Suprapubic skin (tissue), 4 donors: ENCODE measurements around the gene RAB35. TPM values are rescaled to one million over a fixed set of nuclear protein-coding genes. Genes with fewer than 3 reads are reported as not detected.

Source experiments
- DNase-seq, 2 donors: peaks; one replicate each; pipeline ENCODE4 v3.0.0-alpha.2; 2019; ENCODE audit warnings: low spot score in 2 of 2
- H3K27ac ChIP-seq: fragments of 200-600 bp; sonication (generic); one replicate; pipeline ENCODE4 v1.5.1; 2019
- H3K27me3 ChIP-seq: fragments of 200-600 bp; sonication (generic); one replicate; pipeline ENCODE4 v1.5.1; 2019
- H3K36me3 ChIP-seq: fragments of 200-600 bp; sonication (generic); one replicate; pipeline ENCODE4 v1.5.1; 2019
- H3K4me1 ChIP-seq: fragments of 200-600 bp; sonication (generic); one replicate; pipeline ENCODE4 v1.5.1; 2019
- H3K4me3 ChIP-seq: fragments of 200-600 bp; sonication (generic); one replicate; pipeline ENCODE4 v1.5.1; 2019; ENCODE audit warnings: mild to moderate bottlenecking
- H3K9me3 ChIP-seq: fragments of 200-600 bp; sonication (generic); one replicate; pipeline ENCODE4 v1.5.1; 2019
- EP300 ChIP-seq: sonication (generic); formaldehyde crosslinking; IDR thresholded peaks from one replicate; pipeline ENCODE4 v1.6.1; 2017; ENCODE audit warnings: antibody characterized with exemption
- POLR2A ChIP-seq, 2 donors: fragments of 450-650 bp; IDR thresholded peaks; one replicate each; pipeline ENCODE4 v1.6.1; 2017; ENCODE audit warnings: antibody characterized with exemption in 2 of 2, mild to moderate bottlenecking in 2 of 2, moderate library complexity in 2 of 2
- POLR2AphosphoS5 ChIP-seq, 3 donors: sonication (generic); formaldehyde crosslinking; IDR thresholded peaks; one replicate each; pipeline ENCODE4 v1.6.1; 2017; ENCODE audit warnings: antibody characterized with exemption in 3 of 3
- WGBS: methylation state at CpG from one replicate; pipeline ENCODE4 v1.1.5; 2018; 5-methylcytosine and 5-hydroxymethylcytosine counted together
- total RNA-seq, 4 donors: library from RNA; depleted of rRNA; stranded (reverse); fragments of >200 nt; gene quantifications; one replicate each; pipeline ENCODE4 v1.1.0, GENCODE V29; 2016
- TF ChIP-seq, protein P1 (sequence below), 2 donors: fragments of 200-600 bp in 1 of 2; fragments of 450-650 bp in 1 of 2; sonication (generic) in 1 of 2; IDR thresholded peaks; one replicate each; pipeline ENCODE4 v1.5.1; 2016 to 2019; ENCODE audit warnings: antibody characterized with exemption in 2 of 2, mild to moderate bottlenecking in 1 of 2, moderate library complexity in 1 of 2

RAB35 gene
- total RNA-seq, 4 donors from 2014 or later, result 30.0 to 39.6 (median 33.1) TPM

DNA sequence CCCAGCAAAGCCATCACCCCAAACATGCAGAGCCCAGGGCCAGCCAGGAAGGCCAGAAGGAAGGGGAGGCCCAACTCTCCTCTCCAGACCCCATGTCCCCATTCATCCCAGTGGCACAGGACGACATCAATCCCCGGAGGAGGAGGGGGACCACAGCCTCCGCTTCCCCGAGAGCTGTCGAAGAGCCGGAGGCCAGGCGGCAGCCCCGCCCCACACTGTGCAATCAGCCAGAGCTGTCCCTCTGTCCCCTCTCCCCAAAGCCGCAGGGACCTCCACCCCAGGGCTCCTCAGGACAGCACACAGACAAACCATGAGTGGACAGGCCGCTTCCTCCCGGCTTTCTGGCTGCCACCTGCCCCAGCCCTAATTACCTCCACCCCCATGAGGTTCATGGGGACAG lies 16.8 kb downstream of the RAB35 start:
- no peak overlapping the region for H3K4me3 ChIP-seq
- no peak for DNase-seq
- H3K27ac ChIP-seq, result no peak overlapping the region
- no peaks in the 10 kb centered on the region for H3K27me3 ChIP-seq
- WGBS, result 95% methylated on average over 8 of the region's 11 CpGs
- H3K4me1 ChIP-seq, result peaks cover 54% of the 10 kb centered on the region
- no peaks in the 10 kb centered on the region for H3K9me3 ChIP-seq
- TF ChIP-seq POLR2A (IDR thresholded peaks at IDR 0.05), result no peak
- TF ChIP-seq POLR2AphosphoS5 (IDR thresholded peaks at IDR 0.05), result no peak
- TF ChIP-seq EP300, result no peak
- TF ChIP-seq, protein P1, sequence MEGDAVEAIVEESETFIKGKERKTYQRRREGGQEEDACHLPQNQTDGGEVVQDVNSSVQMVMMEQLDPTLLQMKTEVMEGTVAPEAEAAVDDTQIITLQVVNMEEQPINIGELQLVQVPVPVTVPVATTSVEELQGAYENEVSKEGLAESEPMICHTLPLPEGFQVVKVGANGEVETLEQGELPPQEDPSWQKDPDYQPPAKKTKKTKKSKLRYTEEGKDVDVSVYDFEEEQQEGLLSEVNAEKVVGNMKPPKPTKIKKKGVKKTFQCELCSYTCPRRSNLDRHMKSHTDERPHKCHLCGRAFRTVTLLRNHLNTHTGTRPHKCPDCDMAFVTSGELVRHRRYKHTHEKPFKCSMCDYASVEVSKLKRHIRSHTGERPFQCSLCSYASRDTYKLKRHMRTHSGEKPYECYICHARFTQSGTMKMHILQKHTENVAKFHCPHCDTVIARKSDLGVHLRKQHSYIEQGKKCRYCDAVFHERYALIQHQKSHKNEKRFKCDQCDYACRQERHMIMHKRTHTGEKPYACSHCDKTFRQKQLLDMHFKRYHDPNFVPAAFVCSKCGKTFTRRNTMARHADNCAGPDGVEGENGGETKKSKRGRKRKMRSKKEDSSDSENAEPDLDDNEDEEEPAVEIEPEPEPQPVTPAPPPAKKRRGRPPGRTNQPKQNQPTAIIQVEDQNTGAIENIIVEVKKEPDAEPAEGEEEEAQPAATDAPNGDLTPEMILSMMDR (IDR thresholded peaks at IDR 0.05), result no peak
- peaks cover 62% of the 10 kb centered on the region for H3K36me3 ChIP-seq

GRCh38 chr12:120098756-120099470 lies 17.6 kb downstream of the RAB35 start:
- no peaks in the 10 kb centered on the region for H3K27me3 ChIP-seq
- no peak for DNase-seq
- H3K27ac ChIP-seq, result peak overlapping the region; percentile 23
- H3K9me3 ChIP-seq, result no peaks in the 10 kb centered on the region
- TF ChIP-seq POLR2A (IDR thresholded peaks at IDR 0.05) (no peak), POLR2AphosphoS5 (IDR thresholded peaks at IDR 0.05) (no peak), EP300 (no peak)
- TF ChIP-seq, protein P1 (IDR thresholded peaks at IDR 0.05), result no peak
- H3K36me3 ChIP-seq, result peaks cover 63% of the 10 kb centered on the region
- WGBS, result 88% methylated on average over 22 of the region's 36 CpGs
- H3K4me3 ChIP-seq, result no peak overlapping the region
- peaks cover 46% of the 10 kb centered on the region for H3K4me1 ChIP-seq

GRCh38 chr12:120096671-120097202 lies 19.8 kb downstream of the RAB35 start:
- Histone ChIP-seq H3K4me1 (peaks cover 28% of the 10 kb centered on the region), H3K4me3 (no peak overlapping the region), H3K27ac (no peak overlapping the region), H3K36me3 (peaks cover 69% of the 10 kb centered on the region), H3K27me3 (no peaks in the 10 kb centered on the region), H3K9me3 (no peaks in the 10 kb centered on the region)
- DNase-seq, result no peak
- 92% methylated on average over 34 of the region's 34 CpGs for WGBS
- TF ChIP-seq POLR2AphosphoS5 (IDR thresholded peaks at IDR 0.05), result no peak
- no peak for TF ChIP-seq EP300
- TF ChIP-seq, protein P1 (IDR thresholded peaks at IDR 0.05), result no peak
- TF ChIP-seq POLR2A (IDR thresholded peaks at IDR 0.05), result no peak

- DNase-seq, result no peak
- Histone ChIP-seq H3K9me3 (no peaks in the 10 kb centered on the region), H3K36me3 (peaks cover 69% of the 10 kb centered on the region), H3K27ac (no peak overlapping the region), H3K4me3 (no peak overlapping the region), H3K27me3 (no peaks in the 10 kb centered on the region), H3K4me1 (peaks cover 18% of the 10 kb centered on the region)
- WGBS, result 59% methylated on average over 4 of the region's 8 CpGs
- TF ChIP-seq POLR2AphosphoS5 (IDR thresholded peaks at IDR 0.05) (no peak), POLR2A (IDR thresholded peaks at IDR 0.05) (no peak), EP300 (no peak)
- TF ChIP-seq, protein P1 (IDR thresholded peaks at IDR 0.05), result no peak
Observed at GRCh38 chr12:120095736-120096135, 20.8 kb downstream of the RAB35 start.

DNA sequence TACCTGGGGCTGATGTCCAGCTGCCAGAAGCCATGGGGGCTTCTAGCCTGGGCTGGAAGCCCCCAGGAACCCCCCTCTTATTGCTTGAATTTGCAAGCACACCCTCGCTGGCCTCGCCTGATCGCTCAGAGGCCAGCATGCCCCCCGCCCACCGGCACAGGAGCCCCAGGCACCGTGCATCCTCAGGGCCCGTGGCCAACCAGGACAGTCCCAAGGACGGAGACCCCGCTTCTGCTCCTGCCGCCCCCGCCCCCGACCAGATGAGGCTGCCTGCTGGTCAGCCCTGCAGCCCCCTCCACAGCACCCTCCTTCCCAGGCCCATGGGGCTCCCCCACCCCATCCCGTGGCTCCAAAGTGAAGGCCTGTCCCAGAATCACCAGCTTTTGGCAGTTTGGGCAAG lies 21.2 kb downstream of the RAB35 start:
- H3K36me3 ChIP-seq, result peaks cover 69% of the 10 kb centered on the region
- WGBS, result 80% methylated on average over 11 of the region's 13 CpGs
- TF ChIP-seq, protein P1 (IDR thresholded peaks at IDR 0.05), result no peak
- TF ChIP-seq POLR2AphosphoS5 (IDR thresholded peaks at IDR 0.05) (no peak), POLR2A (IDR thresholded peaks at IDR 0.05) (no peak), EP300 (no peak)

More for the DNA sequence above, 21.2 kb downstream of the RAB35 start:
- peaks cover 14% of the 10 kb centered on the region for H3K4me1 ChIP-seq
- no peak for DNase-seq
- no peak overlapping the region for H3K27ac ChIP-seq
- H3K4me3 ChIP-seq, result no peak overlapping the region
- H3K9me3 ChIP-seq, result no peaks in the 10 kb centered on the region
- no peaks in the 10 kb centered on the region for H3K27me3 ChIP-seq
